Gastrocnemius medialis (tissue), 4 donors: Measurements from ENCODE around the gene DLGAP5. TPM values are rescaled to one million over a fixed set of nuclear protein-coding genes. Genes with fewer than 3 reads are reported as not detected.

Experiments used
- ATAC-seq, 2 donors: fragments of 150-250 bp; one replicate each; pipeline ENCODE4 v1.9.1; 2016
- DNase-seq, 2 donors: peaks; one replicate each; pipeline ENCODE4 v3.0.0-alpha.2; 2019
- H3K27ac ChIP-seq, 4 donors: fragments of 200-600 bp; sonication (generic); 1 replicate in 1 of 4; 2 replicates in 3 of 4; pipeline ENCODE4 v1.5.1; 2016 to 2018; ENCODE audit warnings: mild to moderate bottlenecking in 2 of 4, moderate library complexity in 1 of 4
- H3K27me3 ChIP-seq, 3 donors: fragments of 200-600 bp; sonication (generic) in 2 of 3; 1 replicate in 1 of 3; 2 replicates in 2 of 3; pipeline versions ENCODE4 v1.5.1 to v1.6.0; 2016 to 2019; ENCODE audit warnings: mild to moderate bottlenecking in 1 of 3, moderate library complexity in 1 of 3
- H3K36me3 ChIP-seq, 2 donors: fragments of 200-600 bp; sonication (generic) in 1 of 2; one replicate each; pipeline ENCODE4 v1.5.1; 2017 to 2018
- H3K4me1 ChIP-seq, 2 donors: fragments of 200-600 bp; sonication (generic) in 1 of 2; one replicate each; pipeline ENCODE4 v1.5.1; 2016 to 2017; ENCODE audit warnings: mild to moderate bottlenecking in 2 of 2
- H3K4me3 ChIP-seq, 4 donors: fragments of 200-600 bp; sonication (generic) in 3 of 4; 1 replicate in 1 of 4; 2 replicates in 3 of 4; pipeline ENCODE4 v1.5.1; 2016 to 2019; ENCODE audit warnings: mild to moderate bottlenecking in 2 of 4
- H3K9me3 ChIP-seq, 3 donors: fragments of 200-600 bp; sonication (generic) in 2 of 3; 1 replicate in 1 of 3; 2 replicates in 2 of 3; pipeline ENCODE4 v1.5.1; 2016 to 2019
- CTCF ChIP-seq, 5 experiments: fragments of 450-650 bp in 3 of 5; fragments of 200-600 bp in 2 of 5; sonication (generic) in 2 of 5; IDR thresholded peaks in 4 of 5; conservative IDR thresholded peaks in 1 of 5; 1 replicate in 4 of 5; 2 replicates in 1 of 5; pipeline ENCODE4 v1.5.1; 2016 to 2019; ENCODE audit warnings: antibody characterized with exemption in 5 of 5, mild to moderate bottlenecking in 3 of 5, moderate library complexity in 3 of 5
- POLR2A ChIP-seq, 2 donors: fragments of 450-650 bp; IDR thresholded peaks; one replicate each; pipeline ENCODE4 v1.6.1; 2017; ENCODE audit warnings: antibody characterized with exemption in 2 of 2, mild to moderate bottlenecking in 2 of 2, moderate library complexity in 2 of 2
- in situ Hi-C, 4 donors: fragments of 200-750 bp; cut with MboI; loops; one replicate each; pipeline versions ENCODE4 v1.15.0 to v1.8.0; 2017; ENCODE audit warnings: low sequenced_read_pairs in 4 of 4
- intact Hi-C: fragments of 100-400 bp; cut with DNase I; formaldehyde crosslinking; loops from one replicate; pipeline ENCODE4 v1.15.1; 2023; ENCODE audit warnings: low total_unique reads
- total RNA-seq, 4 donors: library from RNA; depleted of rRNA; stranded (reverse); fragments of >200 nt; gene quantifications; one replicate each; pipeline versions ENCODE4 v1.1.0 to v1.2.3, GENCODE V29; 2016

DLGAP5 gene
- total RNA-seq, 4 donors from 2014 or later = not detected

DNA sequence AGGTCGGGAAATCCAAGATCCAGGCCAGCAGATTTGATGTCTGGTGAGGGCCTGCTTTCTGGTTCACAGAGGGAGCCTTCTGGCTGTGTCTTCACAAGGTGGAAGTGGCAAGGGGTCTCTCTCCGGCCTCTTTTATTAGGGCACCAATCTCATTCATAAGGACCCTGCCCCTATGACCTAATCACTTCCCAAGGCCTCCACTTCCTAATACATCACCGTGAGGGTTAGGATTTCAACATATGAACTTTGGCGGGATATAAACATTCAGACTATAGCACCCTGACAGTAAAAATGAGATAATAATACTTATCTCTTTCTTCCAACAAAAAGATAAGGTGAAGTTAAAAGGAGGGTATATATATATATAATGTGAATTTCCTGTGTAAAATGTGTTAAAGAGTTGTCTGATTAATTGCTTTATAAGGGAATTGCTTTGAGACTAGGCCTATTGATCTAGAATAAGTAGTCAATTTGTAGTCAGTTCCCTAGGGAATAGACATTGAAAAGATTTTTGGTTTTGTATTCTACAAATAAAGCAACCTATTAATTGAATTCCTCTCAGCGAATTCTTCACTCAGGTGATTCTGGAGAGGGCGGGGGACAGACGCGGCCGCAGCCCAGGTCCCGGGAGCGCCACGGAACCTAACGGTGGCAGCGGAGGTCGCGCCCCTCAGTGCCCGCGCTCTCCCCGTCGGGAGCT is 62.8 kb downstream of the DLGAP5 start:
- H3K36me3 ChIP-seq = no peaks in the 10 kb centered on the region
- peaks cover 2 to 5% of the 10 kb centered on the region in 2 donors for H3K4me1 ChIP-seq
- H3K27ac ChIP-seq = peak overlapping the region; percentile 81 to 88 (median 86)
- H3K4me3 ChIP-seq = peak overlapping the region; percentile 62 to 75 (median 69)
- H3K27me3 ChIP-seq = peaks cover 0 to 6% (median 0%) of the 10 kb centered on the region in 3 donors
- no peak for TF ChIP-seq CTCF (IDR thresholded peaks at IDR 0.05 in 4 of 5, conservative IDR thresholded peaks at IDR 0.05 in 1 of 5)
- TF ChIP-seq POLR2A (IDR thresholded peaks at IDR 0.05) = no peak
- H3K9me3 ChIP-seq = no peaks in the 10 kb centered on the region
- ATAC-seq (no peak), DNase-seq (no peak)
- in situ Hi-C loops = no loop called here
- intact Hi-C loops = loop anchor here (2.0 kb wide), 1 partner anchor 28 kb away; no protein-coding TSS in a partner anchor

DNA sequence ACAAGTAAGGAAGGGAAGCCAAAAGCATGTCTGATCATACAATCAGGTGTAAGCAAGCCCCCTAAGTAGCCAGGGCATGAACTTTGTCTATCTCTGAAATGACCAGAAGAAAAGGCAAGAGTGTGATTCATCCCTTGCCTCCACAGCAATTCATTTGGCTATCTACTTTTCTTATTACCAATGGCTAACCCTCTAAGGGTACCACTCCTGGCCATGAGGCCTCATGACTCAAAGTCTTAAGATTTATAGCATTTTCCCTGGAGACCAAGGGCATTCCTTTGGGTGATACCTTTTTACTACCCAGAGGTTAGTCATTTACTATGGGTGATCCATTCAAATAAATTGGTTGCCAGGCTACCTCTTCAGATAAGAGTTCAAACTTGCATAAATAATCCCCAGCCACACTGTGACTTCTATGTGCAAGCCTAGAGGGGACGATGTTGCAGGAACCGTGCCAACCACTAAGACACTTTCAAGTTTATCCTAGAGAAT is 63.9 kb downstream of the DLGAP5 start:
- intact Hi-C loops = no loop called here

GRCh38 chr14:55126932-55127459 is 64.4 kb downstream of the DLGAP5 start:
- Histone ChIP-seq H3K9me3 (no peaks in the 10 kb centered on the region), H3K4me1 (peaks cover 7 to 9% of the 10 kb centered on the region in 2 donors), H3K27me3 (peaks cover 0 to 6% (median 0%) of the 10 kb centered on the region in 3 donors), H3K4me3 (no peak overlapping the region), H3K27ac (no peak overlapping the region), H3K36me3 (no peaks in the 10 kb centered on the region)
- intact Hi-C loops = no loop called here
- DNase-seq = no peak
- in situ Hi-C loops = no loop called here
- ATAC-seq = no peak
- no peak for TF ChIP-seq POLR2A (IDR thresholded peaks at IDR 0.05)
- TF ChIP-seq CTCF (IDR thresholded peaks at IDR 0.05 in 4 of 5, conservative IDR thresholded peaks at IDR 0.05 in 1 of 5) = no peak

More for the DNA sequence above, 63.9 kb downstream of the DLGAP5 start:
- DNase-seq (no peak), ATAC-seq (no peak)
- Histone ChIP-seq H3K27ac (no peak overlapping the region), H3K4me3 (no peak overlapping the region), H3K9me3 (no peaks in the 10 kb centered on the region), H3K36me3 (no peaks in the 10 kb centered on the region), H3K27me3 (peaks cover 0 to 6% (median 0%) of the 10 kb centered on the region in 3 donors), H3K4me1 (peaks cover 5 to 9% of the 10 kb centered on the region in 2 donors)
- in situ Hi-C loops = no loop called here
- TF ChIP-seq POLR2A (IDR thresholded peaks at IDR 0.05) = no peak
- no peak for TF ChIP-seq CTCF (IDR thresholded peaks at IDR 0.05 in 4 of 5, conservative IDR thresholded peaks at IDR 0.05 in 1 of 5)

DNA sequence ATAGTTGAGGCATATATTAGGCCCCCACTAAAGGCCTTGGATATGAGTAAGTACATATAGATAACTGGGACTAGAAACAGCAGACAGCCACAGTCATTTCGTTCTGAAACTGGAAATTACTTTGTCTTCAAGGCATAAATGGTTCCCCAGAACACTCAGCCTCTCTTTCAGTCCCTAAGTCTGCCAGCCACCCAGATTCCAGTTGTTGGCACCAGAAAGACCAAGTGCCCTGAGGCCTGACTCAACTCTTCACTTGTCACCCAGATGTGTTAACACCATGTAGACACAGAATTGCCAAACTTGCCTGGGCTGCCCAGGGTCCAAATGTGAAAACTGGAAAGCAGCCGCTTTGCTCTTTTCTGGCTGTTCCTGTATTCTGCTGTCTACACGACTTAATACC is 65.4 kb downstream of the DLGAP5 start:
- no peaks in the 10 kb centered on the region for H3K9me3 ChIP-seq
- ATAC-seq = no peak
- DNase-seq = no peak
- H3K4me1 ChIP-seq = peaks cover 7 to 9% of the 10 kb centered on the region in 2 donors
- no peak for TF ChIP-seq POLR2A (IDR thresholded peaks at IDR 0.05)
- no peak for TF ChIP-seq CTCF (IDR thresholded peaks at IDR 0.05 in 4 of 5, conservative IDR thresholded peaks at IDR 0.05 in 1 of 5)
- H3K27me3 ChIP-seq = peaks cover 0 to 6% (median 0%) of the 10 kb centered on the region in 3 donors
- H3K4me3 ChIP-seq = no peak overlapping the region
- in situ Hi-C loops (no loop called here), intact Hi-C loops (no loop called here)
- no peaks in the 10 kb centered on the region for H3K36me3 ChIP-seq
- H3K27ac ChIP-seq = no peak overlapping the region
